ENCODE data around the gene ZBTB16. TPM values are rescaled to one million over a fixed set of nuclear protein-coding genes. Genes with fewer than 3 reads are reported as not detected.

The ZBTB16 gene
- polyA plus RNA-seq, 1 experiment, result not detected

GRCh38 chr11:114050258-114050927 is 9.1 kb upstream of the ZBTB16 start:
- H3K27ac ChIP-seq (ENCODE audit: low read depth, low read length), result no peak overlapping the region
- H3K27me3 ChIP-seq (ENCODE audit: control insufficient read depth, insufficient read depth, low read length), result no peaks in the 10 kb centered on the region
- no peaks in the 10 kb centered on the region for H3K9me3 ChIP-seq (ENCODE audit: control insufficient read depth, insufficient read depth, low read length)
- POLR2A ChIA-PET, result no interaction called here
- H3K4me3 ChIP-seq (ENCODE audit: low read depth, low read length), result no peak overlapping the region
- no peak for TF ChIP-seq CTCF (IDR thresholded peaks at IDR 0.05; ENCODE audit: low read depth, low read length)
- DNase-seq (ENCODE audit: low read depth, low spot score), result no peak
- CTCF ChIA-PET, result interaction anchor here (2.2 kb wide), 1 partner anchor 211 kb away, joined by 12 read pairs; no protein-coding TSS in a partner anchor

- no peak for TF ChIP-seq CTCF (IDR thresholded peaks at IDR 0.05; ENCODE audit: low read depth, low read length)
- H3K9me3 ChIP-seq (ENCODE audit: control insufficient read depth, insufficient read depth, low read length), result no peaks in the 10 kb centered on the region
- CTCF ChIA-PET, result interaction anchor here (1.6 kb wide), 1 partner anchor 210 kb away, joined by 14 read pairs; no protein-coding TSS in a partner anchor
- H3K27ac ChIP-seq (ENCODE audit: low read depth, low read length), result no peak overlapping the region
- H3K27me3 ChIP-seq (ENCODE audit: control insufficient read depth, insufficient read depth, low read length), result peaks cover 3% of the 10 kb centered on the region
- DNase-seq (ENCODE audit: low read depth, low spot score), result no peak
- no peak overlapping the region for H3K4me3 ChIP-seq (ENCODE audit: low read depth, low read length)
- POLR2A ChIA-PET, result no interaction called here
Observed at GRCh38 chr11:114051558-114051957, 8.0 kb upstream of the ZBTB16 start.

- Histone ChIP-seq H3K27ac (ENCODE audit: low read depth, low read length) (no peak overlapping the region), H3K9me3 (ENCODE audit: control insufficient read depth, insufficient read depth, low read length) (no peaks in the 10 kb centered on the region), H3K4me3 (ENCODE audit: low read depth, low read length) (no peak overlapping the region), H3K27me3 (ENCODE audit: control insufficient read depth, insufficient read depth, low read length) (peaks cover 3% of the 10 kb centered on the region)
- CTCF ChIA-PET, result interaction anchor here (1.6 kb wide), 1 partner anchor 209 kb away, joined by 14 read pairs; no protein-coding TSS in a partner anchor
- no peak for DNase-seq (ENCODE audit: low read depth, low spot score)
- POLR2A ChIA-PET, result no interaction called here
- no peak for TF ChIP-seq CTCF (IDR thresholded peaks at IDR 0.05; ENCODE audit: low read depth, low read length)
Observed at GRCh38 chr11:114052160-114052559, 7.4 kb upstream of the ZBTB16 start.

- TF ChIP-seq CTCF (IDR thresholded peaks at IDR 0.05; ENCODE audit: low read depth, low read length), result no peak
- Histone ChIP-seq H3K27me3 (ENCODE audit: control insufficient read depth, insufficient read depth, low read length) (peaks cover 15% of the 10 kb centered on the region), H3K4me3 (ENCODE audit: low read depth, low read length) (no peak overlapping the region), H3K27ac (ENCODE audit: low read depth, low read length) (no peak overlapping the region), H3K9me3 (ENCODE audit: control insufficient read depth, insufficient read depth, low read length) (no peaks in the 10 kb centered on the region)
- DNase-seq (ENCODE audit: low read depth, low spot score), result no peak
- ChIA-PET POLR2A (no interaction called here), CTCF (no interaction called here)
Observed at GRCh38 chr11:114053406-114053805, 6.1 kb upstream of the ZBTB16 start.

DNA sequence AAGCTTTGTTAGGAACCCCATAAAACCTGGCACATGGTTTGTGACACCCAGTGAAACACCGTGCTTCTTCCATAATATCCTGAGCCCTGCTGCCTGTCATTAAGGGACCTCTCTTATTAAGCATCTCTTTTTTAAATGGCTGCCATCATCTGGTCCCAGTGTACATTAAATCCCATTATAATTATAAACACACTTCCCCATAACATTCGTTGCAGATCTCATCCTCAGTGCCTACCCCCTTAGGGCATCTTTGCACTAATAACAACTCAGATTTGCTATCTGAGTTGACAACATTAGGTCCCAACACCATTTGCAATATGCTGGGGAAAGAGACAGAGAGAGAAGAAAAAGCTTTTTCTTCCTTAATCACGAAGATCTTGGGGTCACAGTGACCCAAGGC is 4.7 kb upstream of the ZBTB16 start:
- CTCF ChIA-PET, result interaction anchor here (1.5 kb wide), 1 partner anchor 206 kb away, joined by 5 read pairs; no protein-coding TSS in a partner anchor
- Histone ChIP-seq H3K4me3 (ENCODE audit: low read depth, low read length) (no peak overlapping the region), H3K27ac (ENCODE audit: low read depth, low read length) (no peak overlapping the region), H3K9me3 (ENCODE audit: control insufficient read depth, insufficient read depth, low read length) (no peaks in the 10 kb centered on the region; the same call in 1 of the 2 replicates), H3K27me3 (ENCODE audit: control insufficient read depth, insufficient read depth, low read length) (peaks cover 24% of the 10 kb centered on the region)
- DNase-seq (ENCODE audit: low read depth, low spot score), result no peak
- POLR2A ChIA-PET, result no interaction called here
- TF ChIP-seq CTCF (IDR thresholded peaks at IDR 0.05; ENCODE audit: low read depth, low read length), result no peak
